Stomach (tissue), 4 donors: ENCODE results near the gene ITGA7.

Experiments
- CTCF ChIP-seq, 7 experiments: fragments of 450-650 bp in 4 of 7; fragments of 200-600 bp in 3 of 7; sonication (generic) in 3 of 7; IDR thresholded peaks; one replicate each; pipeline ENCODE4 v1.5.1; 2016 to 2019; ENCODE audit warnings: antibody characterized with exemption in 7 of 7, control low read depth in 2 of 7, mild to moderate bottlenecking in 1 of 7
- POLR2A ChIP-seq, 4 donors: fragments of 450-650 bp; IDR thresholded peaks; one replicate each; pipeline ENCODE4 v1.6.1; 2016; ENCODE audit warnings: antibody characterized with exemption in 4 of 4, control low read depth in 2 of 4, mild to moderate bottlenecking in 1 of 4, moderate library complexity in 1 of 4
- POLR2AphosphoS5 ChIP-seq, 3 donors: sonication (generic); formaldehyde crosslinking; IDR thresholded peaks; one replicate each; pipeline ENCODE4 v1.6.1; 2016; ENCODE audit warnings: antibody characterized with exemption in 3 of 3

DNA sequence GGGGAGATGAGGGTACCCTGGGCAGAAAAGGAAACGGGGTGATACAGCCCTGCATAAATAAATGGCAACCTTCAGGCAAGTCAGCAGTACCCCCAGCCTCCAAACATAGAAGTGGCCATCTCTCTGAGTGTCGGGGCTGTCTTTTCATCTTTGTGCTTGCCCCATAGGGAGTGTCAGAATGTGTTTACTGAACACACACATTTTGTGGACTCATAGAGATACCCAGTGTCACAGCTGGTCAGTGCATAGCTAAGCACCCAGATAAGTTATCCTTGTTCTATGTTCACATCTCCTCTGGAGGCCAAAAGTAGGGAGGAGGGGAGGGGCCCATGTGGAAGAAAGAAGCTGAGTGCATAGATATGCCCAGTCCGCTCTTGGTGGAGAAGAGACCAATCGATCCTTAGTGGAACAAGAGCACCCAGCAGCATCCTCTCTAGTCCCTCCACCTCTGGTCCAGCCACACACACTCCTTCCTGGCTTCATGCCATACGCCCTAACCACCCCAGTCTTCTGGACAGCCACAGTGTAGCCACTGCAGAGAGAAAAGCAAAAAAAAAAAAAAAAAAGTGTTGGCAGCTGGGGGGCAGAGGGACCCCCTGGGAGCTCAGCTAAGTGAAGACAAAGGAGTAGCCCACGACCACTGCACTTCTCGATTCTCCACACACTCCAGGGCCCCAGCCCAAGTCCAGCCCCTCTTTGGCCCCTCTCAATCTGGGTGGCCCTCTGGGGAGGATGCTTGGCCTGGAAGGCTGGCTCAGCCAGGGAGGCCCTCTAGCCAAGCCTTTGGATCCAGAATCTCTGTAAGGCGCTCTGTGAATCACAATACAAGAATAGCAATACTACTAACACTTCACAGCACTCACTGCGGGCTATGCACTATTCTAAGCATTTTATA is 2.6 kb downstream of the ITGA7 start:
- TF ChIP-seq POLR2AphosphoS5 (IDR thresholded peaks at IDR 0.05) (no peak), CTCF (IDR thresholded peaks at IDR 0.05) (no peak), POLR2A (IDR thresholded peaks at IDR 0.05) (no peak)
